ENCODE results near the gene TP53BP1.

Gene TP53BP1

DNA sequence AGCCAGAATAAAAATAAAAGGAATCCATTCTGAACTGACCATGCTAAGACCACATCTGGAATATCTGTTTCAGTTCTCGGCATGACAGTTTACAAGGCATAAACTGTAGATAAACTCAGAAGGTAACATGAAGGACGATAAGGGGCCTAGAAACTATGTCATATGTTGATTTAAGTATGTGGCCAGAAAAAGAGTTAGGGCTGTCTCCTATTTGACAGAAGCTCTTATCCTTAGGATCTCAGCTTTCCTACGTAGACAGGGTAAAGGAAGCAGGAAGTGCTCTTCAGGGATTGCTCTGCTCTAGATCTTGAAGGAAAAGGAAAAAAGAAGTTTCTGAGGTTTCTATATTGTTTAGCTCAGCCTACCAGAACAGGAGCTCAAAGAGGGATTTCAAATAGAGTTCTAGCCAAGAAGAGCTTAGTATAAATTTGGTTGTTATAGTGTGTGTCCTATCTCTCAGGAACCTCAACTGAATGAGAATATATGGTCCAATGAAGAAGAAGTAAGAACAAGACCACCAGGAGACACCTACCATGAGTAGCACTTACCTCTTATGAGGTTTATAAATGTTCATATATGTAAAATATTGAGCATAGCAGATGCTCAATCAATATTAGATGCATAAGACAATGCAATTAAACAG is 59.2 kb downstream of the TP53BP1 start:
- TF ChIP-seq ZFP30 (CRISPR knock-in tag; IDR thresholded peaks at IDR 0.05), result no peak
- no peak for ATAC-seq

DNA sequence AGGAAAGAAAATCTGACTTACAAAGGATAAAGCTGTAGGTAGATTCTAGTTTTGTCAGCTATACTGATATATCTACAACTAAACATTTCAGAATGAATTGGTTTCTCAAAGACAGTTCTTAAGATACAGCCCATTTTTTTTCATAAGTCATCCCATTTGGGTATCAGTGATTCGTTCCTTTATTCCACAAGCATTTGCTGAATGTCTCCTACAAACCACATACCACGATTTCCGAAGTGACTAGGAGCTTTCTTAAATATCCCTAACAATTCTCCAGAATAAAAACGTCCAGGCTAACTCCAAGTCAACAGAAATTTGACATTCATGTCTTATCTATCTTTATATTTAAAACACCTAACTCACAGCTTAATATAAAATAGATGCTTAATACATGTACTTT is 59.8 kb downstream of the TP53BP1 start:
- TF ChIP-seq, protein P1, sequence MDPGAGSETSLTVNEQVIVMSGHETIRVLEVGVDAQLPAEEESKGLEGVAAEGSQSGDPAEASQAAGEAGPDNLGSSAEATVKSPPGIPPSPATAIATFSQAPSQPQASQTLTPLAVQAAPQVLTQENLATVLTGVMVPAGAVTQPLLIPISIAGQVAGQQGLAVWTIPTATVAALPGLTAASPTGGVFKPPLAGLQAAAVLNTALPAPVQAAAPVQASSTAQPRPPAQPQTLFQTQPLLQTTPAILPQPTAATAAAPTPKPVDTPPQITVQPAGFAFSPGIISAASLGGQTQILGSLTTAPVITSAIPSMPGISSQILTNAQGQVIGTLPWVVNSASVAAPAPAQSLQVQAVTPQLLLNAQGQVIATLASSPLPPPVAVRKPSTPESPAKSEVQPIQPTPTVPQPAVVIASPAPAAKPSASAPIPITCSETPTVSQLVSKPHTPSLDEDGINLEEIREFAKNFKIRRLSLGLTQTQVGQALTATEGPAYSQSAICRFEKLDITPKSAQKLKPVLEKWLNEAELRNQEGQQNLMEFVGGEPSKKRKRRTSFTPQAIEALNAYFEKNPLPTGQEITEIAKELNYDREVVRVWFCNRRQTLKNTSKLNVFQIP (CRISPR knock-in tag; IDR thresholded peaks at IDR 0.05; ENCODE audit: borderline replicate concordance, low read depth), result no peak
- TF ChIP-seq ZNF565 (CRISPR knock-in tag; conservative IDR thresholded peaks at IDR 0.05; ENCODE audit: low read depth), result no peak
- TF ChIP-seq ZFP3 (CRISPR knock-in tag; IDR thresholded peaks at IDR 0.05), result no peak
- TF ChIP-seq, protein P2, sequence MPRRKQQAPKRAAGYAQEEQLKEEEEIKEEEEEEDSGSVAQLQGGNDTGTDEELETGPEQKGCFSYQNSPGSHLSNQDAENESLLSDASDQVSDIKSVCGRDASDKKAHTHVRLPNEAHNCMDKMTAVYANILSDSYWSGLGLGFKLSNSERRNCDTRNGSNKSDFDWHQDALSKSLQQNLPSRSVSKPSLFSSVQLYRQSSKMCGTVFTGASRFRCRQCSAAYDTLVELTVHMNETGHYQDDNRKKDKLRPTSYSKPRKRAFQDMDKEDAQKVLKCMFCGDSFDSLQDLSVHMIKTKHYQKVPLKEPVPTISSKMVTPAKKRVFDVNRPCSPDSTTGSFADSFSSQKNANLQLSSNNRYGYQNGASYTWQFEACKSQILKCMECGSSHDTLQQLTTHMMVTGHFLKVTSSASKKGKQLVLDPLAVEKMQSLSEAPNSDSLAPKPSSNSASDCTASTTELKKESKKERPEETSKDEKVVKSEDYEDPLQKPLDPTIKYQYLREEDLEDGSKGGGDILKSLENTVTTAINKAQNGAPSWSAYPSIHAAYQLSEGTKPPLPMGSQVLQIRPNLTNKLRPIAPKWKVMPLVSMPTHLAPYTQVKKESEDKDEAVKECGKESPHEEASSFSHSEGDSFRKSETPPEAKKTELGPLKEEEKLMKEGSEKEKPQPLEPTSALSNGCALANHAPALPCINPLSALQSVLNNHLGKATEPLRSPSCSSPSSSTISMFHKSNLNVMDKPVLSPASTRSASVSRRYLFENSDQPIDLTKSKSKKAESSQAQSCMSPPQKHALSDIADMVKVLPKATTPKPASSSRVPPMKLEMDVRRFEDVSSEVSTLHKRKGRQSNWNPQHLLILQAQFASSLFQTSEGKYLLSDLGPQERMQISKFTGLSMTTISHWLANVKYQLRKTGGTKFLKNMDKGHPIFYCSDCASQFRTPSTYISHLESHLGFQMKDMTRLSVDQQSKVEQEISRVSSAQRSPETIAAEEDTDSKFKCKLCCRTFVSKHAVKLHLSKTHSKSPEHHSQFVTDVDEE (CRISPR knock-in tag; IDR thresholded peaks at IDR 0.05), result no peak
- no peak for TF ChIP-seq CSDC2 (CRISPR knock-in tag; IDR thresholded peaks at IDR 0.05)
- no peak for TF ChIP-seq ESRRG (CRISPR knock-in tag; IDR thresholded peaks at IDR 0.05)
- no peak for TF ChIP-seq ISL1 (CRISPR knock-in tag; IDR thresholded peaks at IDR 0.05)
- TF ChIP-seq, protein P3, sequence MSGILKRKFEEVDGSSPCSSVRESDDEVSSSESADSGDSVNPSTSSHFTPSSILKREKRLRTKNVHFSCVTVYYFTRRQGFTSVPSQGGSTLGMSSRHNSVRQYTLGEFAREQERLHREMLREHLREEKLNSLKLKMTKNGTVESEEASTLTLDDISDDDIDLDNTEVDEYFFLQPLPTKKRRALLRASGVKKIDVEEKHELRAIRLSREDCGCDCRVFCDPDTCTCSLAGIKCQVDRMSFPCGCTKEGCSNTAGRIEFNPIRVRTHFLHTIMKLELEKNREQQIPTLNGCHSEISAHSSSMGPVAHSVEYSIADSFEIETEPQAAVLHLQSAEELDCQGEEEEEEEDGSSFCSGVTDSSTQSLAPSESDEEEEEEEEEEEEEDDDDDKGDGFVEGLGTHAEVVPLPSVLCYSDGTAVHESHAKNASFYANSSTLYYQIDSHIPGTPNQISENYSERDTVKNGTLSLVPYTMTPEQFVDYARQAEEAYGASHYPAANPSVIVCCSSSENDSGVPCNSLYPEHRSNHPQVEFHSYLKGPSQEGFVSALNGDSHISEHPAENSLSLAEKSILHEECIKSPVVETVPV (CRISPR knock-in tag; IDR thresholded peaks at IDR 0.05), result no peak
- TF ChIP-seq, protein P4, sequence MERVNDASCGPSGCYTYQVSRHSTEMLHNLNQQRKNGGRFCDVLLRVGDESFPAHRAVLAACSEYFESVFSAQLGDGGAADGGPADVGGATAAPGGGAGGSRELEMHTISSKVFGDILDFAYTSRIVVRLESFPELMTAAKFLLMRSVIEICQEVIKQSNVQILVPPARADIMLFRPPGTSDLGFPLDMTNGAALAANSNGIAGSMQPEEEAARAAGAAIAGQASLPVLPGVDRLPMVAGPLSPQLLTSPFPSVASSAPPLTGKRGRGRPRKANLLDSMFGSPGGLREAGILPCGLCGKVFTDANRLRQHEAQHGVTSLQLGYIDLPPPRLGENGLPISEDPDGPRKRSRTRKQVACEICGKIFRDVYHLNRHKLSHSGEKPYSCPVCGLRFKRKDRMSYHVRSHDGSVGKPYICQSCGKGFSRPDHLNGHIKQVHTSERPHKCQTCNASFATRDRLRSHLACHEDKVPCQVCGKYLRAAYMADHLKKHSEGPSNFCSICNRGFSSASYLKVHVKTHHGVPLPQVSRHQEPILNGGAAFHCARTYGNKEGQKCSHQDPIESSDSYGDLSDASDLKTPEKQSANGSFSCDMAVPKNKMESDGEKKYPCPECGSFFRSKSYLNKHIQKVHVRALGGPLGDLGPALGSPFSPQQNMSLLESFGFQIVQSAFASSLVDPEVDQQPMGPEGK (CRISPR knock-in tag; IDR thresholded peaks at IDR 0.05; ENCODE audit: borderline replicate concordance), result no peak
- TF ChIP-seq SNAI2 (CRISPR knock-in tag; IDR thresholded peaks at IDR 0.05), result no peak
- TF ChIP-seq TOX (CRISPR knock-in tag; IDR thresholded peaks at IDR 0.05; ENCODE audit: borderline replicate concordance), result no peak
- no peak for TF ChIP-seq GLIS3 (CRISPR knock-in tag; IDR thresholded peaks at IDR 0.05)
- TF ChIP-seq RARB (CRISPR knock-in tag; IDR thresholded peaks at IDR 0.05), result no peak
- no peak for TF ChIP-seq OSR1 (CRISPR knock-in tag; IDR thresholded peaks at IDR 0.05)
- TF ChIP-seq BACH2 (CRISPR knock-in tag; IDR thresholded peaks at IDR 0.05; ENCODE audit: borderline replicate concordance), result no peak
- TF ChIP-seq, protein P5, sequence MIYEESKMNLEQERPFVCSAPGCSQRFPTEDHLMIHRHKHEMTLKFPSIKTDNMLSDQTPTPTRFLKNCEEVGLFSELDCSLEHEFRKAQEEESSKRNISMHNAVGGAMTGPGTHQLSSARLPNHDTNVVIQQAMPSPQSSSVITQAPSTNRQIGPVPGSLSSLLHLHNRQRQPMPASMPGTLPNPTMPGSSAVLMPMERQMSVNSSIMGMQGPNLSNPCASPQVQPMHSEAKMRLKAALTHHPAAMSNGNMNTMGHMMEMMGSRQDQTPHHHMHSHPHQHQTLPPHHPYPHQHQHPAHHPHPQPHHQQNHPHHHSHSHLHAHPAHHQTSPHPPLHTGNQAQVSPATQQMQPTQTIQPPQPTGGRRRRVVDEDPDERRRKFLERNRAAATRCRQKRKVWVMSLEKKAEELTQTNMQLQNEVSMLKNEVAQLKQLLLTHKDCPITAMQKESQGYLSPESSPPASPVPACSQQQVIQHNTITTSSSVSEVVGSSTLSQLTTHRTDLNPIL (CRISPR knock-in tag; IDR thresholded peaks at IDR 0.05; ENCODE audit: low read depth), result no peak
- TF ChIP-seq ZNF8 (CRISPR knock-in tag; IDR thresholded peaks at IDR 0.05), result no peak
- no peak for TF ChIP-seq ZFP30 (CRISPR knock-in tag; IDR thresholded peaks at IDR 0.05)
- no peak for ATAC-seq

DNA sequence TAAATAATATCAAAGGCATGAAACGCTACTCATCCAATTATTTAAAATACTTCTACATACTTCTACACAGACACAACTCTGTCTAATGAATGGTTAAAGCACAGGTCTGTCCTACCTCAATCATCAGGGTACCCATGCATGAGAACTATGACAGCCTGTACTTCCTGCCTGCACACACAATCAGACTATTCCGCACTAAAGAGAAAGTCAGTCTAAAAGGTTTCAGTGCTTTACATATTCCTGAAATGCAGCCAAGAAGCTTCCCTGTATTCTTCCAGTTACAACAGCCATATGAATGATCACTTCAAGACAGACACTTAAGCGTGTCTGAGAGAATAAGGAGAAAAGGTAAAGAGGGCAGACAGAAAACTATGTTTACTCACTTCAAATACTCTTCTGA is 63.3 kb downstream of the TP53BP1 start:
- ATAC-seq, result no peak
- TF ChIP-seq ZNF8 (CRISPR knock-in tag; IDR thresholded peaks at IDR 0.05), result no peak
- no peak for TF ChIP-seq BACH2 (CRISPR knock-in tag; IDR thresholded peaks at IDR 0.05; ENCODE audit: borderline replicate concordance)
- TF ChIP-seq, protein P4 (CRISPR knock-in tag; IDR thresholded peaks at IDR 0.05; ENCODE audit: borderline replicate concordance), result no peak
- no peak for TF ChIP-seq CSDC2 (CRISPR knock-in tag; IDR thresholded peaks at IDR 0.05)
- TF ChIP-seq ESRRG (CRISPR knock-in tag; IDR thresholded peaks at IDR 0.05), result no peak
